ENCODE results near the gene VCL.

GRCh38 chr10:74163319-74164068 lies 165.6 kb downstream of the VCL start:
- TF ChIP-seq, protein P1, sequence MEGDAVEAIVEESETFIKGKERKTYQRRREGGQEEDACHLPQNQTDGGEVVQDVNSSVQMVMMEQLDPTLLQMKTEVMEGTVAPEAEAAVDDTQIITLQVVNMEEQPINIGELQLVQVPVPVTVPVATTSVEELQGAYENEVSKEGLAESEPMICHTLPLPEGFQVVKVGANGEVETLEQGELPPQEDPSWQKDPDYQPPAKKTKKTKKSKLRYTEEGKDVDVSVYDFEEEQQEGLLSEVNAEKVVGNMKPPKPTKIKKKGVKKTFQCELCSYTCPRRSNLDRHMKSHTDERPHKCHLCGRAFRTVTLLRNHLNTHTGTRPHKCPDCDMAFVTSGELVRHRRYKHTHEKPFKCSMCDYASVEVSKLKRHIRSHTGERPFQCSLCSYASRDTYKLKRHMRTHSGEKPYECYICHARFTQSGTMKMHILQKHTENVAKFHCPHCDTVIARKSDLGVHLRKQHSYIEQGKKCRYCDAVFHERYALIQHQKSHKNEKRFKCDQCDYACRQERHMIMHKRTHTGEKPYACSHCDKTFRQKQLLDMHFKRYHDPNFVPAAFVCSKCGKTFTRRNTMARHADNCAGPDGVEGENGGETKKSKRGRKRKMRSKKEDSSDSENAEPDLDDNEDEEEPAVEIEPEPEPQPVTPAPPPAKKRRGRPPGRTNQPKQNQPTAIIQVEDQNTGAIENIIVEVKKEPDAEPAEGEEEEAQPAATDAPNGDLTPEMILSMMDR (conservative IDR thresholded peaks at IDR 0.05 in 1 of 2, IDR thresholded peaks at IDR 0.05 in 1 of 2; ENCODE audit: extremely low read depth in 1 of 2, insufficient read depth in 1 of 2, low read depth in 1 of 2, low read length in 2 of 2): no peak
- TF ChIP-seq EZH2 (IDR thresholded peaks at IDR 0.05; ENCODE audit: borderline replicate concordance, low read length): no peak
